ENCODE results near the gene EIF4G3.
A peak's percentile ranks its signal among the peaks of the same experiment; 100 is the strongest.
"Not testable (repeated sequence)": the region's sequence is repeated elsewhere in the genome, so short reads cannot be mapped to it uniquely, and the experiment has no call there.

The EIF4G3 gene

GRCh38 chr1:21176586-21177555, at the start of gene EIF4G3:
Gene EIF4G3, minus strand, starts transcription at chr1:21176897. Its CDS starts 174,155 bp downstream, at chr1:21002742.
- peak; percentile 95 to 97 for DNase-seq (ENCODE audit: low read depth in 2 of 2, low spot score in 1 of 2)

GRCh38 chr1:21225065-21225464, 48.4 kb upstream of the EIF4G3 start:
- DNase-seq (ENCODE audit: low read depth in 2 of 2, low spot score in 1 of 2) = no peak

GRCh38 chr1:21220815-21221214, 44.1 kb upstream of the EIF4G3 start:
- DNase-seq (ENCODE audit: low read depth in 2 of 2, low spot score in 1 of 2) = no peak

- no peak for DNase-seq (ENCODE audit: low read depth in 2 of 2, low spot score in 1 of 2)
These were observed 43.0 kb upstream of the EIF4G3 start for GRCh38 chr1:21219674-21220073.

- DNase-seq (ENCODE audit: low read depth in 2 of 2, low spot score in 1 of 2) = no peak
These were observed 41.3 kb upstream of the EIF4G3 start for GRCh38 chr1:21217812-21218596.

- DNase-seq (ENCODE audit: low read depth in 2 of 2, low spot score in 1 of 2) = peak; percentile 18 to 42
These were observed 40.4 kb upstream of the EIF4G3 start for GRCh38 chr1:21216835-21217811.

- DNase-seq (ENCODE audit: low read depth in 2 of 2, low spot score in 1 of 2) = no peak
These were observed 35.4 kb upstream of the EIF4G3 start for GRCh38 chr1:21212126-21212525.

- DNase-seq (ENCODE audit: low read depth in 2 of 2, low spot score in 1 of 2) = not testable (repeated sequence)
These were observed 31.5 kb upstream of the EIF4G3 start for GRCh38 chr1:21208137-21208700.

GRCh38 chr1:21206117-21206516, 29.4 kb upstream of the EIF4G3 start:
- DNase-seq (ENCODE audit: low read depth in 2 of 2, low spot score in 1 of 2) = no peak

GRCh38 chr1:21205416-21205815, 28.7 kb upstream of the EIF4G3 start:
- no peak for DNase-seq (ENCODE audit: low read depth in 2 of 2, low spot score in 1 of 2)

GRCh38 chr1:21201650-21202049, 25.0 kb upstream of the EIF4G3 start:
- DNase-seq (ENCODE audit: low read depth in 2 of 2, low spot score in 1 of 2) = no peak

- DNase-seq (ENCODE audit: low read depth in 2 of 2, low spot score in 1 of 2) = not testable (repeated sequence)
These were observed 24.5 kb upstream of the EIF4G3 start for GRCh38 chr1:21201238-21201637.

GRCh38 chr1:21200767-21201166, 24.1 kb upstream of the EIF4G3 start:
- no peak for DNase-seq (ENCODE audit: low read depth in 2 of 2, low spot score in 1 of 2)

GRCh38 chr1:21198929-21199328, 22.2 kb upstream of the EIF4G3 start:
- no peak for DNase-seq (ENCODE audit: low read depth in 2 of 2, low spot score in 1 of 2)

GRCh38 chr1:21192871-21193270, 16.2 kb upstream of the EIF4G3 start:
- DNase-seq (ENCODE audit: low read depth in 2 of 2, low spot score in 1 of 2) = no peak

- no peak for DNase-seq (ENCODE audit: low read depth in 2 of 2, low spot score in 1 of 2)
These were observed 15.6 kb upstream of the EIF4G3 start for GRCh38 chr1:21192284-21192683.

GRCh38 chr1:21190771-21191170, 14.1 kb upstream of the EIF4G3 start:
- DNase-seq (ENCODE audit: low read depth in 2 of 2, low spot score in 1 of 2) = not testable (repeated sequence)

- DNase-seq (ENCODE audit: low read depth in 2 of 2, low spot score in 1 of 2) = no peak
These were observed 13.3 kb upstream of the EIF4G3 start for GRCh38 chr1:21189906-21190500.

GRCh38 chr1:21189421-21189820, 12.7 kb upstream of the EIF4G3 start:
- no peak for DNase-seq (ENCODE audit: low read depth in 2 of 2, low spot score in 1 of 2)

- DNase-seq (ENCODE audit: low read depth in 2 of 2, low spot score in 1 of 2) = no peak
These were observed 11.5 kb upstream of the EIF4G3 start for GRCh38 chr1:21188235-21188634.

Measured in stimulated activated CD8-positive, alpha-beta memory T cell treated with anti-CD3 and anti-CD28 coated beads, Interleukin-4, amount 100 ng/mL, for 4 hours (primary cell).